KMS-11 (cell line): ENCODE results near the gene RERE.

Experiments used
- H2AFZ ChIP-seq: fragments of 200-600 bp; sonication (generic); 2 replicates; pipeline ENCODE4 v1.6.1; 2016; ENCODE audit warnings: antibody characterized with exemption, mixed run types, low read depth
- H3K27ac ChIP-seq: fragments of 200-600 bp; sonication (generic); 2 replicates; pipeline ENCODE4 v1.6.1; 2016; ENCODE audit warnings: mild to moderate bottlenecking, mixed run types
- H3K27me3 ChIP-seq: fragments of 200-600 bp; sonication (generic); 2 replicates; pipeline ENCODE4 v1.6.1; 2017; ENCODE audit warnings: mild to moderate bottlenecking, low read depth, mixed run types, moderate library complexity; ENCODE audit not compliant: insufficient read depth
- H3K36me3 ChIP-seq: fragments of 200-600 bp; sonication (generic); 2 replicates; pipeline ENCODE4 v1.6.1; 2017; ENCODE audit warnings: mild to moderate bottlenecking, mixed run types; ENCODE audit not compliant: insufficient read depth
- H3K4me1 ChIP-seq: fragments of 200-600 bp; sonication (generic); 2 replicates; pipeline ENCODE4 v1.6.1; 2016; ENCODE audit warnings: mild to moderate bottlenecking, low read depth, mixed run types; ENCODE audit not compliant: poor library complexity, severe bottlenecking
- H3K4me2 ChIP-seq: fragments of 200-600 bp; sonication (generic); 2 replicates; pipeline ENCODE4 v1.7.0; 2016; ENCODE audit warnings: mild to moderate bottlenecking, mixed run types
- H3K4me3 ChIP-seq: fragments of 200-600 bp; sonication (generic); IDR thresholded peaks from 2 replicates; pipeline ENCODE4 v1.6.1; 2017; ENCODE audit warnings: low read depth, low read length, mixed read lengths; ENCODE audit not compliant: insufficient read depth
- H3K79me2 ChIP-seq: fragments of 200-600 bp; sonication (generic); 2 replicates; pipeline ENCODE4 v1.6.1; 2016; ENCODE audit warnings: low read depth, mixed run types; ENCODE audit not compliant: insufficient read depth
- H3K9ac ChIP-seq: fragments of 200-600 bp; sonication (generic); 2 replicates; pipeline ENCODE4 v1.6.1; 2016; ENCODE audit warnings: mild to moderate bottlenecking, mixed run types
- H4K20me1 ChIP-seq: fragments of 200-600 bp; sonication (generic); 2 replicates; pipeline ENCODE4 v1.6.1; 2016; ENCODE audit warnings: mild to moderate bottlenecking, mixed run types; ENCODE audit not compliant: insufficient read depth
- TF ChIP-seq, protein P1 (sequence below): fragments of 200-600 bp; sonication (generic); conservative IDR thresholded peaks from 2 replicates; pipeline ENCODE4 v1.6.1; 2017; ENCODE audit warnings: low read depth, mild to moderate bottlenecking, antibody characterized with exemption, low read length, moderate library complexity, mixed read lengths

RERE gene

DNA sequence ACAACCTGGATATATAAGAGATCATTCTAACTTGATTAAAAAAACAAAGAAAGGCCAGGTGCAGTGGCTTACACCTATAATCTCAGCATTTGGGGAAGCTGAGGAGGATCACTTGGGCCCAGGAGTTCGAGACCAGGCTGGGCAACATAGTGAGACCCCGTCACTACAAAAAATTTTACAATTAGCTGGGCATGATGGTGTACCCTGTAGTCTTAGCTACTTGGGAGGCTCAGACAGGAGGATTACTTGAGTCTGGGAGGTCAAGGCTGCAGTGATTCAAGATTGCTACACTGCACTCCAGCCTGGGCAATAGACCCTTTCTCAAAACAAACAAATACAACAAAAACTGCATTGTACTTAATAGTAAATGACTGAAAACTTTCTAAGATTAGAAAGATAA is 330.2 kb downstream of the RERE start:
- no peaks in the 10 kb centered on the region for H3K4me1 ChIP-seq
- H3K79me2 ChIP-seq = no peaks in the 10 kb centered on the region; the same call in 1 of the 2 replicates
- H3K27ac ChIP-seq = no peak overlapping the region
- H2AFZ ChIP-seq = no peak overlapping the region
- no peaks in the 10 kb centered on the region for H3K27me3 ChIP-seq
- TF ChIP-seq, protein P1, sequence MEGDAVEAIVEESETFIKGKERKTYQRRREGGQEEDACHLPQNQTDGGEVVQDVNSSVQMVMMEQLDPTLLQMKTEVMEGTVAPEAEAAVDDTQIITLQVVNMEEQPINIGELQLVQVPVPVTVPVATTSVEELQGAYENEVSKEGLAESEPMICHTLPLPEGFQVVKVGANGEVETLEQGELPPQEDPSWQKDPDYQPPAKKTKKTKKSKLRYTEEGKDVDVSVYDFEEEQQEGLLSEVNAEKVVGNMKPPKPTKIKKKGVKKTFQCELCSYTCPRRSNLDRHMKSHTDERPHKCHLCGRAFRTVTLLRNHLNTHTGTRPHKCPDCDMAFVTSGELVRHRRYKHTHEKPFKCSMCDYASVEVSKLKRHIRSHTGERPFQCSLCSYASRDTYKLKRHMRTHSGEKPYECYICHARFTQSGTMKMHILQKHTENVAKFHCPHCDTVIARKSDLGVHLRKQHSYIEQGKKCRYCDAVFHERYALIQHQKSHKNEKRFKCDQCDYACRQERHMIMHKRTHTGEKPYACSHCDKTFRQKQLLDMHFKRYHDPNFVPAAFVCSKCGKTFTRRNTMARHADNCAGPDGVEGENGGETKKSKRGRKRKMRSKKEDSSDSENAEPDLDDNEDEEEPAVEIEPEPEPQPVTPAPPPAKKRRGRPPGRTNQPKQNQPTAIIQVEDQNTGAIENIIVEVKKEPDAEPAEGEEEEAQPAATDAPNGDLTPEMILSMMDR = no peak
- no peak overlapping the region for H3K9ac ChIP-seq
- H4K20me1 ChIP-seq = no peaks in the 10 kb centered on the region
- no peaks in the 10 kb centered on the region for H3K36me3 ChIP-seq
- no peak overlapping the region for H3K4me2 ChIP-seq
- no peak overlapping the region for H3K4me3 ChIP-seq

DNA sequence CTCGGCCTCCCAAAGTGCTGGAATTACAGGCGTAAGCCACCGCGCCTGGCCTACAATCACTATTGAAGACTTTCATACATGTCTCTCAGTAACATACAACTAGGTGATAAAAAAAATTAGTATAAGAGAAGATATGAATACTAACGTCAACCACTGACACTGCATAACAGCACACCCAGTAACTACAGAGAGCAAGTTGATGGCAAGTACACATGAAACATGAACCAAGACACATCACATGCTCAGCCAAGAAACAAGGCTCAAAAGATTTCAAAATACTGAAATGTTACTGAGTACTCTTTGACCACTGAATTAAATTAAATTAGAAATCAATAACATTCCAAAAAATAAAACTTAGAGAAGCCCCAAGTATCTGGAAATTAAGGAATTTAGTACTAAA is 331.4 kb downstream of the RERE start:
- no peaks in the 10 kb centered on the region for H4K20me1 ChIP-seq
- H2AFZ ChIP-seq = no peak overlapping the region
- no peak overlapping the region for H3K9ac ChIP-seq
- H3K79me2 ChIP-seq = no peaks in the 10 kb centered on the region; the same call in 1 of the 2 replicates
- no peak overlapping the region for H3K4me3 ChIP-seq
- no peak overlapping the region for H3K27ac ChIP-seq
- H3K4me1 ChIP-seq = no peaks in the 10 kb centered on the region
- TF ChIP-seq, protein P1 = no peak
- no peaks in the 10 kb centered on the region for H3K27me3 ChIP-seq
- no peak overlapping the region for H3K4me2 ChIP-seq
- no peaks in the 10 kb centered on the region for H3K36me3 ChIP-seq

DNA sequence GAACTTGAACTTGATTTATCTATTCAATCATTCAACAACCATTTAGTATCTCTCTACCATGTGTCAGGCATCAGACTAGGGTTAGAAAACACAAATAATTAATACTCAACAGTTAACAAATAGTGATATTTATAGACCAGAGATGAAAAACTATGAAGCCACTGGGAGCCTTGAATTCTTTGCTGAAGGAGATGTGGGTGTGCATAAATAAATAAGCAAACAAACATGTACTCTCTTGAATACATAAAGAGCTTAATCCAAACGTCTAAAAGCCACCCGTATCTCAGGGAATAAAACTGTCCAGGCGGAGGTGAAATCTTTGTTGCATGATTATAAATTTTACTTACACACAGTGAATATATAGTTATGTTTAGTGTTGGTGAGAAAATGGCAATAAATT is 333.9 kb downstream of the RERE start:
- Histone ChIP-seq H2AFZ (no peak overlapping the region), H3K27ac (no peak overlapping the region), H3K4me2 (no peak overlapping the region), H3K4me1 (peaks cover 5% of the 10 kb centered on the region), H3K27me3 (peaks cover 8% of the 10 kb centered on the region; the same call in 1 of the 2 replicates), H3K4me3 (no peak overlapping the region), H3K36me3 (no peaks in the 10 kb centered on the region), H3K79me2 (no peaks in the 10 kb centered on the region; the same call in 1 of the 2 replicates), H3K9ac (no peak overlapping the region), H4K20me1 (0 out of 2 replicates have a peak, but pooled peaks cover 3% of the 10 kb centered on the region)
- TF ChIP-seq, protein P1 = no peak

DNA sequence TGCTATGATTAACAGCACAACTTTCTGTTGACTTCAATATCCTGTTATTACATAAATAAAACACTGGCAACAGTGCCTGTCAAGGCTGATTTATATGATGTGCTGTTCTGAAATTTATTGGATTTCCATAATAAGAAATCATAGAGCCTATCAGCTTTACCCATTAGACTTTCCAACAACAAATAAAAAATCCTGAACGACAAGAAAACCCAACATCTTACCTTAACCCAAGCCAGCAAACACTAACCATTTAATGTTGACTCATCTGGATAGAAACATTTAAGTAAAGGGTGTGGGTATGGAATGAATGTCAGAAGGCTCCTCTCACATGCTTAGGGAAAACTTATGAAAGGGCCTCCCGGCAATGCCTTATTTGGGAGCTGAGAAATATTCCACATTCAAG is 334.5 kb downstream of the RERE start:
- Histone ChIP-seq H4K20me1 (peaks cover 9% of the 10 kb centered on the region; the same call in 1 of the 2 replicates), H3K9ac (no peak overlapping the region), H2AFZ (no peak overlapping the region), H3K4me2 (no peak overlapping the region), H3K27me3 (peaks cover 8% of the 10 kb centered on the region; the same call in 1 of the 2 replicates), H3K79me2 (no peaks in the 10 kb centered on the region; the same call in 1 of the 2 replicates), H3K36me3 (no peaks in the 10 kb centered on the region), H3K27ac (no peak overlapping the region), H3K4me1 (peaks cover 11% of the 10 kb centered on the region), H3K4me3 (no peak overlapping the region)
- TF ChIP-seq, protein P1 = no peak
